Osteoblast (primary cell): ENCODE measurements around the gene ATG4A. TPM values are rescaled to one million over a fixed set of nuclear protein-coding genes. Genes with fewer than 3 reads are reported as not detected.

Experiments used
- DNase-seq: peaks from one replicate; pipeline ENCODE4 v3.0.0; 2011; ENCODE audit warnings: low spot score, mixed read lengths; ENCODE audit not compliant: insufficient read length; ENCODE audit errors: missing footprints
- H2AFZ ChIP-seq: 2 replicates; pipeline ENCODE4 v1.6.0; 2011; ENCODE audit warnings: mild to moderate bottlenecking, low read length
- H3K27ac ChIP-seq: 2 replicates; pipeline ENCODE4 v1.5.1; 2011; ENCODE audit warnings: mild to moderate bottlenecking, low read depth, low read length, moderate library complexity
- H3K27me3 ChIP-seq: 2 replicates; pipeline ENCODE4 v1.6.0; 2012; ENCODE audit warnings: mild to moderate bottlenecking, control low read depth, inconsistent platforms, low read length, moderate library complexity; ENCODE audit not compliant: insufficient read depth
- H3K36me3 ChIP-seq: 2 replicates; pipeline ENCODE4 v1.5.1; 2011; ENCODE audit warnings: mild to moderate bottlenecking, low read length, control low read depth, moderate library complexity; ENCODE audit not compliant: insufficient read depth
- H3K4me1 ChIP-seq: 2 replicates; pipeline ENCODE4 v1.5.1; 2011; ENCODE audit warnings: mild to moderate bottlenecking, low read length, control low read depth, moderate library complexity; ENCODE audit not compliant: insufficient read depth
- H3K4me2 ChIP-seq: 2 replicates; pipeline ENCODE4 v1.6.0; 2011; ENCODE audit warnings: mild to moderate bottlenecking, low read length; ENCODE audit not compliant: insufficient read depth
- H3K4me3 ChIP-seq: fragments of 200-600 bp; sonication (generic); 3 replicates; pipeline ENCODE4 v1.5.1; 2012; ENCODE audit warnings: mild to moderate bottlenecking, low read length, inconsistent platforms; ENCODE audit not compliant: insufficient read depth
- H3K79me2 ChIP-seq: 2 replicates; pipeline ENCODE4 v1.6.0; 2012; ENCODE audit warnings: mild to moderate bottlenecking, low read length, control low read depth, inconsistent platforms; ENCODE audit not compliant: insufficient read depth
- H3K9me3 ChIP-seq: 2 replicates; pipeline ENCODE4 v1.5.1; 2011; ENCODE audit warnings: low read depth, low read length, control low read depth
- H4K20me1 ChIP-seq: 2 replicates; pipeline ENCODE4 v1.6.0; 2012; ENCODE audit warnings: mild to moderate bottlenecking, low read length, control low read depth; ENCODE audit not compliant: insufficient read depth
- total RNA-seq: library from RNA; depleted of rRNA; stranded (reverse); fragments of >200 nt; gene quantifications from 2 replicates; pipeline ENCODE4 v1.2.3, GENCODE V29; 2012
- TF ChIP-seq, protein P1 (sequence below): IDR thresholded peaks from 2 replicates; pipeline ENCODE4 v1.5.1; 2011; ENCODE audit warnings: mild to moderate bottlenecking, low read depth, low read length, moderate library complexity; ENCODE audit errors: extremely low read depth

The ATG4A gene
- total RNA-seq, 1 donor, result 6.9 TPM

DNA sequence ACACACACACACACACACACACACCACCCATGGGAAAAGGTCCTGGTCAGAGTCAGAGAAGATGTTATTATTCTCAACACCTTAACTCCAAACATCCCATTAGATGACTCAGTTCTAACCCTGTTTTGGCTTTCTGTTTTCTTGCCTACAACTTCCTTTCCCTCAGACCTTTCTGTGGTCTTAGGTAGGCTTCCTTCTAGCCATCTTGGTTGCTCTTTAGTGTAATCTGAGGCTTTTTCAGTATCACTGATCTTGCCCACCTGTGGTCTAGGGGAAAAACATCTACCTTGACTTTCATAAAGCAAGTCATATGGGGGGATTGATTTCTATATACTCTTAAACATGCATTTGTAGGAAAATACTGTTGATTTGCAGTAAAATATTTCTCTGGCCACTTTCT, 56.9 kb downstream of the ATG4A start:
- no peaks in the 10 kb centered on the region for H3K9me3 ChIP-seq
- H3K4me2 ChIP-seq, result no peak overlapping the region
- no peaks in the 10 kb centered on the region for H3K36me3 ChIP-seq
- no peak overlapping the region for H3K27ac ChIP-seq
- no peaks in the 10 kb centered on the region for H3K4me1 ChIP-seq
- H3K79me2 ChIP-seq, result no peaks in the 10 kb centered on the region
- no peak overlapping the region for H2AFZ ChIP-seq
- no peaks in the 10 kb centered on the region for H4K20me1 ChIP-seq
- H3K4me3 ChIP-seq, result no peak overlapping the region
- no peak for DNase-seq
- TF ChIP-seq, protein P1, sequence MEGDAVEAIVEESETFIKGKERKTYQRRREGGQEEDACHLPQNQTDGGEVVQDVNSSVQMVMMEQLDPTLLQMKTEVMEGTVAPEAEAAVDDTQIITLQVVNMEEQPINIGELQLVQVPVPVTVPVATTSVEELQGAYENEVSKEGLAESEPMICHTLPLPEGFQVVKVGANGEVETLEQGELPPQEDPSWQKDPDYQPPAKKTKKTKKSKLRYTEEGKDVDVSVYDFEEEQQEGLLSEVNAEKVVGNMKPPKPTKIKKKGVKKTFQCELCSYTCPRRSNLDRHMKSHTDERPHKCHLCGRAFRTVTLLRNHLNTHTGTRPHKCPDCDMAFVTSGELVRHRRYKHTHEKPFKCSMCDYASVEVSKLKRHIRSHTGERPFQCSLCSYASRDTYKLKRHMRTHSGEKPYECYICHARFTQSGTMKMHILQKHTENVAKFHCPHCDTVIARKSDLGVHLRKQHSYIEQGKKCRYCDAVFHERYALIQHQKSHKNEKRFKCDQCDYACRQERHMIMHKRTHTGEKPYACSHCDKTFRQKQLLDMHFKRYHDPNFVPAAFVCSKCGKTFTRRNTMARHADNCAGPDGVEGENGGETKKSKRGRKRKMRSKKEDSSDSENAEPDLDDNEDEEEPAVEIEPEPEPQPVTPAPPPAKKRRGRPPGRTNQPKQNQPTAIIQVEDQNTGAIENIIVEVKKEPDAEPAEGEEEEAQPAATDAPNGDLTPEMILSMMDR, result no peak
- H3K27me3 ChIP-seq, result peaks cover 5% of the 10 kb centered on the region

DNA sequence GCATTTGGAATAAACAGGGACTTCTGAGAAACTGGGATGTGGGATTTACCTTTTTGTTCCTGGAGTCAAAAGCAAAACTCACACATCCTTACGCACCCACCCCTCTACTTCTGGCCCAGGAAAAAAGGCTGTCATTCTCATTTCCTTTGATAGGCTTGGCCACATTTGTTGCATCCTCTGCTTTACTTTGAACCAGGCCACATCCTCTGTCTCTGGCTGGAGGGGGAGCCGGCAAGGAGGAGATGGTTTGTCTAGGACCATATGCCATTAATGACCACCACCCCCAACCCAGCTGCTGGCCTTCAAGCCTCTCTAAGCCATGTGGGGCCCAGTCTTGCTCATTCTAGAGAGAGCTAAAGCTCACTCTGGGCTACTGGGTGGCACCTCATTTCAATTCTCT, 64.5 kb downstream of the ATG4A start:
- Histone ChIP-seq H3K4me3 (no peak overlapping the region), H4K20me1 (no peaks in the 10 kb centered on the region), H3K4me1 (no peaks in the 10 kb centered on the region), H3K27ac (no peak overlapping the region), H3K9me3 (no peaks in the 10 kb centered on the region), H3K79me2 (no peaks in the 10 kb centered on the region), H2AFZ (no peak overlapping the region), H3K27me3 (peaks cover 22% of the 10 kb centered on the region), H3K4me2 (no peak overlapping the region), H3K36me3 (no peaks in the 10 kb centered on the region)
- TF ChIP-seq, protein P1, result no peak
- DNase-seq, result no peak

DNA sequence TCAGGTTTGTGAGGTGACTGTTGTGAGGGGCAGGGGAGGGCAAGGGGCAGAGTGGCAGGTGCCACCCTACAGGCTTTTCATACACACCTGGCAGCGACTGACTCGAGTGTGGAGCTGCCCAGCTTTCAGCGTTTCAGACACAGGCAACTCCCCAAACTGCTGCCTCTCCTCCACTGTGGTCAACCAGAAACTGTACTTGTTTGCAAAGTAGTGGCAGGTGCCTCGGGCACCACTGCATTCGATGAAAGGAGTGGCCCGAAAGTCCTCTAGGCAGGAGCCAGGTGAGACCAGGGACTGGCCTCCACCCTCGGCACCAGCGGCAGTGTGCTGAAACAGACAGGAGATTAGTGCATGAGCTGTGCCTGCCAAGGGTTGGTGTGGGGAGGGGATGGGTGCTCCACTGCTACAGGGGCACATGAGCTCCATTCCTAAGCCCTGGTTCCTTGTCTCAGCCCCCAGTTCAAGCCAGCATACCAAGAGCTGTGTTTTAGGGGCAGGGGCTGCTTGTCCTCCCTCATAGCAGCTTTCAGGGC, 65.4 kb downstream of the ATG4A start:
- Histone ChIP-seq H3K27ac (no peak overlapping the region), H3K4me2 (no peak overlapping the region), H3K9me3 (no peaks in the 10 kb centered on the region), H4K20me1 (no peaks in the 10 kb centered on the region), H3K79me2 (no peaks in the 10 kb centered on the region), H3K4me1 (no peaks in the 10 kb centered on the region), H3K36me3 (no peaks in the 10 kb centered on the region), H3K4me3 (no peak overlapping the region), H3K27me3 (peaks cover 20% of the 10 kb centered on the region), H2AFZ (no peak overlapping the region)
- DNase-seq, result no peak
- TF ChIP-seq, protein P1, result no peak

DNA sequence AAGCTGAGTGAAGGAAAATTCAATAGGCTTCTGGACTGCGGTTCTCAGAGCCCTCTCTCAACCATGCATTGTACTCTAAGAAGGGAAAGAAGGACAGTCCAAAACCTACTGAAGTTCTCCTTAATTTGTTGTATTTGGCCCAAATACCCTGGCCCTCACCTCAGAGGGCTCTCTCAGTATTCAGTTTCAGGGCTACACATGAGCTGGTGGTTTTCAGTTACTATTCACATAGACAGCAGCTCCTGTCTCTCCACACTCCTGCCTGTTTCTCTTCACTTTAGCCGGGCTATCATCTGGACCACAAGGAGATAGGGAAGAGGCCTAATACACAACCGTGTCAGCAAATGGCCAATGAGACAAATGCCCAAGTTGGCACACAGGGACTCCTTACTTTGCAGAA, 66.0 kb downstream of the ATG4A start:
- no peaks in the 10 kb centered on the region for H3K4me1 ChIP-seq
- TF ChIP-seq, protein P1, result no peak
- no peak overlapping the region for H3K27ac ChIP-seq
- H2AFZ ChIP-seq, result no peak overlapping the region
- no peaks in the 10 kb centered on the region for H3K36me3 ChIP-seq
- H3K79me2 ChIP-seq, result no peaks in the 10 kb centered on the region
- no peak for DNase-seq
- H3K9me3 ChIP-seq, result no peaks in the 10 kb centered on the region
- H3K4me2 ChIP-seq, result no peak overlapping the region
- H3K27me3 ChIP-seq, result peaks cover 20% of the 10 kb centered on the region
- no peaks in the 10 kb centered on the region for H4K20me1 ChIP-seq
- H3K4me3 ChIP-seq, result no peak overlapping the region
